Endothelial cell (in vitro differentiated cells): ENCODE measurements around the gene SULT1C4. TPM values are rescaled to one million over a fixed set of nuclear protein-coding genes. Genes with fewer than 3 reads are reported as not detected.

Experiments used
- DNase-seq: peaks from one replicate; pipeline ENCODE4 v3.0.0; 2021; ENCODE audit warnings: low spot score
- H3K27ac Mint-ChIP-seq: one replicate; pipeline ENCODE4 v1.8.0; 2021; ENCODE audit warnings: mixed read lengths, inconsistent platforms; ENCODE audit not compliant: unreplicated experiment
- H3K27me3 Mint-ChIP-seq: one replicate; pipeline ENCODE4 v1.8.0; 2021; ENCODE audit warnings: mild to moderate bottlenecking, moderate library complexity, mixed read lengths, inconsistent platforms; ENCODE audit not compliant: unreplicated experiment
- H3K36me3 Mint-ChIP-seq: one replicate; pipeline ENCODE4 v1.8.0; 2021; ENCODE audit warnings: mild to moderate bottlenecking, low read depth, mixed read lengths, inconsistent platforms; ENCODE audit not compliant: unreplicated experiment
- H3K4me1 Mint-ChIP-seq: one replicate; pipeline ENCODE4 v1.8.0; 2021; ENCODE audit warnings: mild to moderate bottlenecking, mixed read lengths, inconsistent platforms; ENCODE audit not compliant: unreplicated experiment
- H3K4me3 Mint-ChIP-seq: one replicate; pipeline ENCODE4 v1.8.0; 2021; ENCODE audit warnings: mild to moderate bottlenecking, mixed read lengths, inconsistent platforms; ENCODE audit not compliant: unreplicated experiment
- H3K9me3 Mint-ChIP-seq: one replicate; pipeline ENCODE4 v1.8.0; 2021; ENCODE audit warnings: mixed read lengths, inconsistent platforms; ENCODE audit not compliant: unreplicated experiment
- total RNA-seq: library from RNA; stranded (reverse); fragmentation: NEBNext Ultra II Directional; extraction: Animal tissue kit (Norgen Biotek cat#: 25700); gene quantifications from one replicate; pipeline ENCODE4 v1.2.1, GENCODE V29; 2021; ENCODE audit not compliant: unreplicated experiment
- TF ChIP-seq, protein P1 (sequence below): fragments of 200-600 bp; sonication (generic); IDR thresholded peaks from one replicate; pipeline ENCODE4 v1.5.0; 2021; ENCODE audit warnings: antibody characterized with exemption; ENCODE audit not compliant: unreplicated experiment

Gene SULT1C4
- total RNA-seq, 1 donor from 2014 or later, result 22.6 TPM

DNA sequence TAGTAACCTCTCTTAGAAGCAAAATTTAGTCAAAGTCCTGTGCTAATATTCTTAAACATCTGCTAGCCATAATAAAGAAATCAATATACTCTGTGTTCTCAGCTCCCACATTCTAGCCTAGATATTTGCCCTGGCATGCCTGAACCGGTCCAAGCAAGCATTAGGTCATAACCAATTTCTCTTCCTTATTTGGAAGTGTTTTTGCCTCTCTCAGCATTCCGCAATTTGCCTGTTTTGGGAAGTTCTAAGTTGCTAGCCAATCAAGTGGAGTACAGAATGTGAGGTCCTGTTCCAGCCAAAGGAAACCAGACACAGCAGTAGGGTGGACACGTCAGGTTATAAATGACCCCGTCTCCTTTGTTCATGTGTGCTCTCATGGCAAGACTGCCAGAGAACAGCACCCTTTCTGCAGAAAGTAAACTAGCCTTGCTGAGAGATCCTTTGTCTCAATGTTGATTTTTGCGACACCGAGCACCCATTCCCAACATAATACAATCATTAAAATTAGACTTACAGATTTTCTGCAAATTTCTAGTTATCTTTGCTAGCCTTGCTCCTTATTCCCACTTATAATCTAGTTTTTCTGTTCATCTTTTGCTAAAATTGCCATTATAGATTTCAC lies 13.0 kb upstream of the SULT1C4 start:
- Mint-ChIP-seq H3K36me3 (peaks cover 59% of the 10 kb centered on the region), H3K9me3 (no peaks in the 10 kb centered on the region), H3K27ac (peak overlapping the region; percentile 33), H3K4me3 (no peak overlapping the region), H3K27me3 (peaks cover 2% of the 10 kb centered on the region), H3K4me1 (peaks cover 8% of the 10 kb centered on the region)
- TF ChIP-seq, protein P1, sequence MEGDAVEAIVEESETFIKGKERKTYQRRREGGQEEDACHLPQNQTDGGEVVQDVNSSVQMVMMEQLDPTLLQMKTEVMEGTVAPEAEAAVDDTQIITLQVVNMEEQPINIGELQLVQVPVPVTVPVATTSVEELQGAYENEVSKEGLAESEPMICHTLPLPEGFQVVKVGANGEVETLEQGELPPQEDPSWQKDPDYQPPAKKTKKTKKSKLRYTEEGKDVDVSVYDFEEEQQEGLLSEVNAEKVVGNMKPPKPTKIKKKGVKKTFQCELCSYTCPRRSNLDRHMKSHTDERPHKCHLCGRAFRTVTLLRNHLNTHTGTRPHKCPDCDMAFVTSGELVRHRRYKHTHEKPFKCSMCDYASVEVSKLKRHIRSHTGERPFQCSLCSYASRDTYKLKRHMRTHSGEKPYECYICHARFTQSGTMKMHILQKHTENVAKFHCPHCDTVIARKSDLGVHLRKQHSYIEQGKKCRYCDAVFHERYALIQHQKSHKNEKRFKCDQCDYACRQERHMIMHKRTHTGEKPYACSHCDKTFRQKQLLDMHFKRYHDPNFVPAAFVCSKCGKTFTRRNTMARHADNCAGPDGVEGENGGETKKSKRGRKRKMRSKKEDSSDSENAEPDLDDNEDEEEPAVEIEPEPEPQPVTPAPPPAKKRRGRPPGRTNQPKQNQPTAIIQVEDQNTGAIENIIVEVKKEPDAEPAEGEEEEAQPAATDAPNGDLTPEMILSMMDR, result no peak
- DNase-seq, result no peak

- Mint-ChIP-seq H3K27me3 (peaks cover 2% of the 10 kb centered on the region), H3K27ac (no peak overlapping the region), H3K9me3 (no peaks in the 10 kb centered on the region), H3K36me3 (peaks cover 57% of the 10 kb centered on the region), H3K4me1 (peaks cover 8% of the 10 kb centered on the region), H3K4me3 (no peak overlapping the region)
- TF ChIP-seq, protein P1, result no peak
- no peak for DNase-seq
Measured at GRCh38 chr2:108365656-108366055, 12.1 kb upstream of the SULT1C4 start.

GRCh38 chr2:108367014-108367413 lies 10.7 kb upstream of the SULT1C4 start:
- H3K27ac Mint-ChIP-seq, result no peak overlapping the region
- H3K27me3 Mint-ChIP-seq, result peaks cover 2% of the 10 kb centered on the region
- H3K4me1 Mint-ChIP-seq, result peaks cover 8% of the 10 kb centered on the region
- TF ChIP-seq, protein P1, result no peak
- peak overlapping the region; percentile 4 for H3K4me3 Mint-ChIP-seq
- no peaks in the 10 kb centered on the region for H3K9me3 Mint-ChIP-seq
- H3K36me3 Mint-ChIP-seq, result peaks cover 43% of the 10 kb centered on the region
- no peak for DNase-seq

DNA sequence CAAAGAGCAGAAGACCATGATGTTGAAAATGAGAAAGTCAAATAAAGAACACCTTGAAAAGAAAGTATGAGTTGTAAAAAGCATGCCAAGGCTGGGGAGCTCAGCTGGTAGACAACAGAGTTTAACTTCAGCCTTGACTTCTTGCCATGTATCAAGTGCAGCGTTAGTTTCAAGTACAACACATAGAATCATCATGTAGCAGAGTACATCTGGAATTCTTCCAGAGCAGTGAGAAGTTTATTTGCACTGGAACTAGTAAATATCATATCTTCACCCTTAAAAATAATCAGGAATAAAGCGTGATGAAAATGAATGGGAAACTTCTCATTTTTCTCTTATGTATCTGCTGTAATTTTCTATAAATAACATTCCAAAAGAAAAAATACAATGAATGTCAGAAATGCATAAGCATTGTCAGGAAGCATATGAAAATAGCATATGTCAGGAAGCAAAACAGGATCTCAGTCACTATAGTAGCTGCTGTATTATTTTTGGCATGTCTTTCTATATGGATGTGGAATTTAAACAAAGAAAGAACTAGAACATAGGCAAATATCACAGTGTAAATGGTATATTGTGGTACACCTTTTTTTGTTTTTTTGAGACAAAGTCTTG lies 10.1 kb upstream of the SULT1C4 start:
- no peak for DNase-seq
- Mint-ChIP-seq H3K27me3 (peaks cover 2% of the 10 kb centered on the region), H3K9me3 (no peaks in the 10 kb centered on the region), H3K4me1 (peaks cover 8% of the 10 kb centered on the region), H3K36me3 (peaks cover 42% of the 10 kb centered on the region), H3K27ac (no peak overlapping the region), H3K4me3 (no peak overlapping the region)
- TF ChIP-seq, protein P1, result no peak

GRCh38 chr2:108369153-108369552 lies 8.6 kb upstream of the SULT1C4 start:
- H3K36me3 Mint-ChIP-seq, result peaks cover 33% of the 10 kb centered on the region
- peaks cover 8% of the 10 kb centered on the region for H3K4me1 Mint-ChIP-seq
- TF ChIP-seq, protein P1, result no peak
- H3K9me3 Mint-ChIP-seq, result no peaks in the 10 kb centered on the region
- no peak overlapping the region for H3K4me3 Mint-ChIP-seq
- H3K27me3 Mint-ChIP-seq, result peaks cover 2% of the 10 kb centered on the region
- DNase-seq, result no peak
- no peak overlapping the region for H3K27ac Mint-ChIP-seq
